SU-DHL-6 (cell line): ENCODE results near the gene CYFIP2.
A peak's percentile ranks its signal among the peaks of the same experiment; 100 is the strongest.

ENCODE experiments used
- H2AFZ ChIP-seq: fragments of 200-600 bp; sonication (generic); 2 replicates; pipeline ENCODE4 v1.6.1; 2014; ENCODE audit warnings: low read depth, mild to moderate bottlenecking, moderate library complexity, mixed read lengths, antibody characterized with exemption, low read length; ENCODE audit not compliant: severe bottlenecking
- H3F3A ChIP-seq: fragments of 200-600 bp; shearing (Covaris generic); 2 replicates; pipeline ENCODE4 v1.6.0; 2016; ENCODE audit warnings: antibody characterized with exemption, mild to moderate bottlenecking; ENCODE audit not compliant: insufficient read depth
- H3K27ac ChIP-seq: fragments of 200-600 bp; sonication (generic); 2 replicates; pipeline ENCODE4 v1.5.1; 2016; ENCODE audit warnings: low read depth, mild to moderate bottlenecking, low read length, moderate library complexity, mixed read lengths
- H3K27me3 ChIP-seq: fragments of 200-600 bp; sonication (generic), shearing (Covaris generic); 2 replicates; pipeline ENCODE4 v1.6.0; 2014; ENCODE audit warnings: mild to moderate bottlenecking, low read length
- H3K36me3 ChIP-seq: fragments of 200-600 bp; sonication (generic); 2 replicates; pipeline ENCODE4 v1.6.1; 2014; ENCODE audit warnings: mild to moderate bottlenecking, low read length, mixed read lengths
- H3K4me2 ChIP-seq: fragments of 300-600, 200-600 bp; shearing (Covaris generic), sonication (generic); 2 replicates; pipeline ENCODE4 v1.6.0; 2014; ENCODE audit warnings: low read length, low read depth, mild to moderate bottlenecking; ENCODE audit not compliant: poor library complexity, severe bottlenecking
- H3K4me3 ChIP-seq: fragments of 200-600 bp; sonication (generic); 2 replicates; pipeline ENCODE4 v1.5.1; 2014; ENCODE audit warnings: antibody characterized with exemption, low read length, mild to moderate bottlenecking, mixed read lengths; ENCODE audit not compliant: insufficient read depth, poor library complexity, severe bottlenecking
- H3K79me2 ChIP-seq: fragments of 200-600 bp; sonication (generic); 2 replicates; pipeline ENCODE4 v1.6.1; 2014; ENCODE audit warnings: mild to moderate bottlenecking, low read length, moderate library complexity; ENCODE audit not compliant: insufficient read depth
- H3K9ac ChIP-seq: fragments of 200-600 bp; sonication (generic); 2 replicates; pipeline ENCODE4 v1.7.0; 2014; ENCODE audit warnings: mild to moderate bottlenecking, low read length
- H3K9me2 ChIP-seq: fragments of 200-600 bp; sonication (generic); replicated peaks from 2 replicates; pipeline ENCODE4 v1.6.1; 2014; ENCODE audit warnings: low read length; ENCODE audit not compliant: insufficient read depth
- H3K9me3 ChIP-seq: fragments of 200-600 bp; sonication (generic); 2 replicates; pipeline ENCODE4 v1.6.1; 2014; ENCODE audit warnings: low read length, mixed read lengths; ENCODE audit not compliant: insufficient read depth
- H4K20me1 ChIP-seq: fragments of 200-600 bp; sonication (generic); 2 replicates; pipeline ENCODE4 v1.6.1; 2014; ENCODE audit warnings: low read depth, mild to moderate bottlenecking, antibody characterized with exemption, low read length, moderate library complexity, mixed read lengths
- EZH2phosphoT487 ChIP-seq: fragments of 200-600 bp; sonication (generic), shearing (Covaris generic); conservative IDR thresholded peaks from 2 replicates; pipeline ENCODE4 v1.6.1; 2018; ENCODE audit warnings: mild to moderate bottlenecking, antibody characterized with exemption, low read length, moderate library complexity, mixed read lengths
- TF ChIP-seq, protein P1 (sequence below): fragments of 200-600 bp; sonication (generic); IDR thresholded peaks from one replicate; pipeline ENCODE4 v1.5.1; 2017; ENCODE audit warnings: antibody characterized with exemption, mild to moderate bottlenecking, low read length, moderate library complexity; ENCODE audit not compliant: insufficient read depth, poor library complexity, severe bottlenecking

CYFIP2 gene

DNA sequence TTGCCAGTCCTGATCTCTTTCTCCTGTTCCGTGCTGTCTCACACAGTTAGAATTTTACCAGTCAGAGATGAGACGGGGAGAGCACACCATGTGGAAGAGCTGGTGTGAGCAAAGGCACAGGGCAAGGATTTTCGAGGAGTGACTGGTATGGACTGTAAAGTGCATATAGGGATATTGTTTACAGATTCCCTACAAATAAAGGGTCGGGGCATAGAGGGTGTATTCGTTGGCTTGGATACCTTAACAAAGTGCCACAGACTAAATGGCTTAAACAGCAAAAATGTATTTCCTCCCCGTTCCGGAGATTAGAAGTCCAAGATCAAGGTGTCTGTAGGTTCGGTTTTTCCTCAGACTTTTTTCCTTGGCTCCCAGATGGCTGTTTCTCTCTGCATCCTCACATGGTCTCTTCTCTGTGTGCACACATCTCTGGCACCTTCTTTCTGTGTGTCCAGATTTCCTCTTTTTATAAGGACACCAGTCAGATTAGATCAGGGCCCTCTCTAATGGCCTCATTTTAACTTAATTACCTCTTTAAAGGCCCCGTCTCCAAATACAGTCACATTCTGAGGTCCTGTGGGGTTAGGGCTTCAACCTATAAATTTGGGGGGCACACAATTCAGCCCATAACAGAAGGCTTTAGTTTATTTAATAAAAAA lies 23.4 kb downstream of the CYFIP2 start:
- H3K9me3 ChIP-seq, result no peaks in the 10 kb centered on the region
- H3K36me3 ChIP-seq, result peaks cover 56% of the 10 kb centered on the region
- H3K79me2 ChIP-seq, result peaks cover 23% of the 10 kb centered on the region
- no peaks in the 10 kb centered on the region for H3K27me3 ChIP-seq
- no peak overlapping the region for H3K27ac ChIP-seq
- no peak overlapping the region for H2AFZ ChIP-seq
- no peak for TF ChIP-seq EZH2phosphoT487
- TF ChIP-seq, protein P1, sequence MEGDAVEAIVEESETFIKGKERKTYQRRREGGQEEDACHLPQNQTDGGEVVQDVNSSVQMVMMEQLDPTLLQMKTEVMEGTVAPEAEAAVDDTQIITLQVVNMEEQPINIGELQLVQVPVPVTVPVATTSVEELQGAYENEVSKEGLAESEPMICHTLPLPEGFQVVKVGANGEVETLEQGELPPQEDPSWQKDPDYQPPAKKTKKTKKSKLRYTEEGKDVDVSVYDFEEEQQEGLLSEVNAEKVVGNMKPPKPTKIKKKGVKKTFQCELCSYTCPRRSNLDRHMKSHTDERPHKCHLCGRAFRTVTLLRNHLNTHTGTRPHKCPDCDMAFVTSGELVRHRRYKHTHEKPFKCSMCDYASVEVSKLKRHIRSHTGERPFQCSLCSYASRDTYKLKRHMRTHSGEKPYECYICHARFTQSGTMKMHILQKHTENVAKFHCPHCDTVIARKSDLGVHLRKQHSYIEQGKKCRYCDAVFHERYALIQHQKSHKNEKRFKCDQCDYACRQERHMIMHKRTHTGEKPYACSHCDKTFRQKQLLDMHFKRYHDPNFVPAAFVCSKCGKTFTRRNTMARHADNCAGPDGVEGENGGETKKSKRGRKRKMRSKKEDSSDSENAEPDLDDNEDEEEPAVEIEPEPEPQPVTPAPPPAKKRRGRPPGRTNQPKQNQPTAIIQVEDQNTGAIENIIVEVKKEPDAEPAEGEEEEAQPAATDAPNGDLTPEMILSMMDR, result no peak
- H4K20me1 ChIP-seq, result peaks cover 4% of the 10 kb centered on the region
- H3K9me2 ChIP-seq, result no peaks in the 10 kb centered on the region
- H3K4me2 ChIP-seq, result no peak overlapping the region
- H3F3A ChIP-seq, result no peaks in the 10 kb centered on the region
- H3K9ac ChIP-seq, result no peak overlapping the region
- H3K4me3 ChIP-seq, result no peak overlapping the region

DNA sequence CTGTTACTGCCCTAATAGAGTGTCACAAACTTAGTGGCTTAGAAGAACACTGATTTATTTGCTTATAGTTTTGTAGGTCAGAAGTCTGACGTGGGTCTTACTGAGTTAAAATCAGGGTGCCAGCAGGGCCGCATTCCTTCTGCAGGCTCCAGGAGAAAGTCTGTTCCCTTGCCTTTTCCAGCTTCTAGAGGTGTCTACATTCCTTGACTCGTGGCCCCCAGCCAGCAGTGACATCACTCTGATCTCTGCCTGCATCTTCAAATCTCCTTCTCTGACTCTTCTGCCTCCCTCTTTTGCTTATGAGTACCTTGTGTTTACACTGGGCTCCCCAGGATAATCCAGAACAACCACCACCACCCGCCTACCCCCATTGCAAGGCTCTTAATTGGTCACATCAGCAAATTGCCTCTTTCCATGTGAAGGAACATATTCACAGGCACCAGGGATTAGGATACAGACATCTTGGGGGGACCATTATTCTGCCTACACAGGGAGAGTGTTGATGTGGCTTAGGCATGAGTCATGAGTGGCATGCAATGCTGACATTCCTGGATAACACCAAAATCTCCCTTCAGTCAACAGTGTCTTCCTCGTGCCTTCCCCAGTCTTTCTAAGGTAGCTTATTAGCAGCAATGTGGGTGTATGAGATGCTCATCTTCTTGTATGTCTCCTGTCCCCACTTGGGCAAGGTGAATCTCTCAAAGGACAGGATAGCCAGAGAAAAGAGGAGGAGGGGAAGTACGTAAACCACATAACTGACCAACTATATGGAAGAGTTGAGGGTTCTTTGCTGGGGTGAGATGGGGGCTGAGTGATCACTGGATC lies 24.4 kb downstream of the CYFIP2 start:
- Histone ChIP-seq H3F3A (no peaks in the 10 kb centered on the region), H4K20me1 (no peaks in the 10 kb centered on the region), H2AFZ (no peak overlapping the region), H3K27me3 (no peaks in the 10 kb centered on the region), H3K9me2 (no peaks in the 10 kb centered on the region), H3K4me3 (no peak overlapping the region), H3K79me2 (peaks cover 12% of the 10 kb centered on the region), H3K9ac (no peak overlapping the region), H3K36me3 (peaks cover 60% of the 10 kb centered on the region), H3K9me3 (no peaks in the 10 kb centered on the region), H3K27ac (no peak overlapping the region), H3K4me2 (no peak overlapping the region)
- TF ChIP-seq, protein P1, result no peak
- no peak for TF ChIP-seq EZH2phosphoT487

DNA sequence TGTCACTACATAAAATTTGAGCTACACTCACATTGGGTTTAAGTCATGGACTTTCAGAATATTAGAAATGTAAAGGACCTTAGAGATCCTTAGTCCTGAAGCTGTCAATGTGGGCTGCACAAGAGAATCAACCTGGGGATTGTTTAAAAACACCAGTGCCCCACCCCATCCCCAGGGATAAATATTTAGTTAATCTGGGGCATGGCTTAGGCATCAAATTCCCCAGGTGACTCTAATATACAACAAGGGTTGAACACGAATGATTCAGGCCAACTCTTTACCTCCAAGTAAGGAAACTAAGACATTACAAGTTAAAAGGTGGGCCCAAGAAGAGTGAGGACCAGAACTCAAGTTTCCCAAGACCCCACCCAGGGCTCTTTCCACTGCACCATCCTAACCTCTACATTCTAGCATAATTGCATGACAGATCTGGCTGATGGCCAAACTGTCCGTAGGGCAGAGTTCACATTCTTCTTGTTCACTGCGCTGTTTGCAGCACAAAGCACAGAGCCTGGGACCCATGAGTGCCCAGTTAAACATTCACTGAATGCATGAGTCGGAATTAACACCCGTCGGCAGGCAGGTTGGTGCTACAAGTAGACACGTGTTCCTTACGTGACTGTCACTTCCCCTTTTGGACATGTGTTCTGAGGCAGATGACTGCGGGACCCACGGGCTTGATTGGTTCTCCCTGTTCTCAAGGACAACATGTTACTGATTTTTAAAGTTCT lies 25.2 kb downstream of the CYFIP2 start:
- Histone ChIP-seq H2AFZ (no peak overlapping the region), H3K9me3 (no peaks in the 10 kb centered on the region), H3K27me3 (no peaks in the 10 kb centered on the region), H3K27ac (peak overlapping the region; percentile 0; the same call in 1 of the 2 replicates), H3K9me2 (no peaks in the 10 kb centered on the region), H3F3A (no peaks in the 10 kb centered on the region), H3K4me3 (no peak overlapping the region), H4K20me1 (no peaks in the 10 kb centered on the region), H3K79me2 (peaks cover 7% of the 10 kb centered on the region; the same call in 1 of the 2 replicates), H3K4me2 (no peak overlapping the region), H3K9ac (no peak overlapping the region), H3K36me3 (peaks cover 57% of the 10 kb centered on the region)
- TF ChIP-seq, protein P1, result no peak
- TF ChIP-seq EZH2phosphoT487, result no peak
